Activated naive CD4-positive, alpha-beta T cell treated with anti-CD3 and anti-CD28 coated beads, Interleukin-2, amount 10 ng/mL, durations not matched to agents 7 days and 5 days (primary cell): ENCODE results near the gene C2.
"Not testable (repeated sequence)": the region's sequence is repeated elsewhere in the genome, so short reads cannot be mapped to it uniquely, and the experiment has no call there.

Source experiments
- CTCF ChIA-PET: fragments of 350-600 bp; sonication (Branson Sonifier 250); formaldehyde crosslinking; loops from one replicate; lab custom pipeline; 2021; ENCODE audit warnings: antibody characterized with exemption; lab: Charles Lee
- DNase-seq: peaks from one replicate; pipeline ENCODE4 v3.0.0-alpha.2; 2020
- H3K27ac Mint-ChIP-seq: one replicate; pipeline ENCODE4 v1.8.0; 2021; ENCODE audit warnings: mild to moderate bottlenecking, moderate library complexity, mixed read lengths
- H3K27me3 Mint-ChIP-seq: one replicate; pipeline ENCODE4 v1.8.0; 2021; ENCODE audit warnings: mild to moderate bottlenecking, mixed read lengths
- H3K36me3 Mint-ChIP-seq: one replicate; pipeline ENCODE4 v1.8.0; 2021; ENCODE audit warnings: mixed read lengths
- H3K4me1 Mint-ChIP-seq: one replicate; pipeline ENCODE4 v1.8.0; 2021; ENCODE audit warnings: mixed read lengths
- H3K4me3 Mint-ChIP-seq: one replicate; pipeline ENCODE4 v1.8.0; 2021; ENCODE audit warnings: mild to moderate bottlenecking, moderate library complexity, mixed read lengths
- H3K9me3 Mint-ChIP-seq: one replicate; pipeline ENCODE4 v1.8.0; 2021; ENCODE audit warnings: mixed read lengths

Gene C2

GRCh38 chr6:31927863-31928671, 550 bp downstream of the C2 start:
- no peaks in the 10 kb centered on the region for H3K4me1 Mint-ChIP-seq
- H3K9me3 Mint-ChIP-seq, result no peaks in the 10 kb centered on the region
- H3K4me3 Mint-ChIP-seq, result no peak overlapping the region
- peaks cover 12% of the 10 kb centered on the region for H3K27me3 Mint-ChIP-seq
- DNase-seq, result no peak
- no peak overlapping the region for H3K27ac Mint-ChIP-seq
- CTCF ChIA-PET, result no interaction called here
- H3K36me3 Mint-ChIP-seq, result no peaks in the 10 kb centered on the region

DNA sequence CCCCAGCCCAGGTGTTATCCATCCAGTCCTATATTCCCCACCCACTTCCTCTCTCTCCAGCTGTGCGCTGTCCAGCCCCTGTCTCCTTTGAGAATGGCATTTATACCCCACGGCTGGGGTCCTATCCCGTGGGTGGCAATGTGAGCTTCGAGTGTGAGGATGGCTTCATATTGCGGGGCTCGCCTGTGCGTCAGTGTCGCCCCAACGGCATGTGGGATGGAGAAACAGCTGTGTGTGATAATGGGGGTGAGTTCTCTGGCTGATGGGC, 1.1 kb downstream of the C2 start:
- peaks cover 17% of the 10 kb centered on the region for H3K27me3 Mint-ChIP-seq
- H3K4me3 Mint-ChIP-seq, result no peak overlapping the region
- no peak overlapping the region for H3K27ac Mint-ChIP-seq
- no peaks in the 10 kb centered on the region for H3K9me3 Mint-ChIP-seq
- CTCF ChIA-PET, result no interaction called here
- no peaks in the 10 kb centered on the region for H3K36me3 Mint-ChIP-seq
- DNase-seq, result no peak
- no peaks in the 10 kb centered on the region for H3K4me1 Mint-ChIP-seq

DNA sequence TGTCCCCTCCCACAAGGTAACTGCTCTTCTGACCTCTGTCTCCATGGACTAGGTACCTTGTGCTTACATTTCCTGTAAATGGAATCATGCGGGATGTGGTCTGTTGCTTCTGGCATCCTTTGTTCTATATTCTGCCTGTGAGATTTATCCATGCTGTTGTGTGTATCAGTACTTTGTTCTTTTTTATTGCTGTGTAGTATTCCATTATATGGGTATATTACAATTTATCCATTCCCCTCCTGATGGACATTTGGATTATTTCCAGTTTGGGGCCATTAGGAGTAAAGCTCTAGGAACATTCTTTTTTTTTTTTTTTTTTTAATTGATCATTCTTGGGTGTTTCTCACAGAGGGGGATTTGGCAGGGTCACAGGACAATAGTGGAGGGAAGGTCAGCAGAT, 3.4 kb downstream of the C2 start:
- Mint-ChIP-seq H3K4me1 (no peaks in the 10 kb centered on the region), H3K36me3 (no peaks in the 10 kb centered on the region), H3K27ac (no peak overlapping the region), H3K27me3 (peaks cover 26% of the 10 kb centered on the region), H3K4me3 (no peak overlapping the region), H3K9me3 (no peaks in the 10 kb centered on the region)
- DNase-seq, result no peak
- CTCF ChIA-PET, result no interaction called here

- H3K4me1 Mint-ChIP-seq, H3K9me3 Mint-ChIP-seq, DNase-seq, H3K36me3 Mint-ChIP-seq, H3K27ac Mint-ChIP-seq, H3K4me3 Mint-ChIP-seq, CTCF ChIA-PET: not testable (repeated sequence)
- H3K27me3 Mint-ChIP-seq, result peaks cover 29% of the 10 kb centered on the region
Observed at GRCh38 chr6:31932137-31932536, 4.6 kb downstream of the C2 start.

DNA sequence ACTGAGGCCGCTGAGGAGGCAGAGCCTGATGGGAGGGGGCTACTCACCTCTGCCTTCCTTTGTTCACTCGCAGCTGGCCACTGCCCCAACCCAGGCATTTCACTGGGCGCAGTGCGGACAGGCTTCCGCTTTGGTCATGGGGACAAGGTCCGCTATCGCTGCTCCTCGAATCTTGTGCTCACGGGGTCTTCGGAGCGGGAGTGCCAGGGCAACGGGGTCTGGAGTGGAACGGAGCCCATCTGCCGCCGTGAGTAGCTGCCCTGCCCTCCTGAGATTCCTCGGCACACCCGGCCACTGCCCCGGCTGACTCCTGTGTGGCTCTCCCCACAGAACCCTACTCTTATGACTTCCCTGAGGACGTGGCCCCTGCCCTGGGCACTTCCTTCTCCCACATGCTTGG, 6.0 kb downstream of the C2 start:
- H3K36me3 Mint-ChIP-seq, result no peaks in the 10 kb centered on the region
- CTCF ChIA-PET, result no interaction called here
- H3K27me3 Mint-ChIP-seq, result peaks cover 21% of the 10 kb centered on the region
- no peaks in the 10 kb centered on the region for H3K4me1 Mint-ChIP-seq
- no peaks in the 10 kb centered on the region for H3K9me3 Mint-ChIP-seq
- no peak overlapping the region for H3K4me3 Mint-ChIP-seq
- no peak overlapping the region for H3K27ac Mint-ChIP-seq
- DNase-seq, result no peak

- Mint-ChIP-seq H3K27ac (no peak overlapping the region), H3K36me3 (no peaks in the 10 kb centered on the region), H3K4me1 (no peaks in the 10 kb centered on the region), H3K9me3 (no peaks in the 10 kb centered on the region), H3K27me3 (peaks cover 25% of the 10 kb centered on the region), H3K4me3 (no peak overlapping the region)
- CTCF ChIA-PET, result no interaction called here
- DNase-seq, result no peak
Observed at GRCh38 chr6:31935021-31935420, 7.5 kb downstream of the C2 start.

DNA sequence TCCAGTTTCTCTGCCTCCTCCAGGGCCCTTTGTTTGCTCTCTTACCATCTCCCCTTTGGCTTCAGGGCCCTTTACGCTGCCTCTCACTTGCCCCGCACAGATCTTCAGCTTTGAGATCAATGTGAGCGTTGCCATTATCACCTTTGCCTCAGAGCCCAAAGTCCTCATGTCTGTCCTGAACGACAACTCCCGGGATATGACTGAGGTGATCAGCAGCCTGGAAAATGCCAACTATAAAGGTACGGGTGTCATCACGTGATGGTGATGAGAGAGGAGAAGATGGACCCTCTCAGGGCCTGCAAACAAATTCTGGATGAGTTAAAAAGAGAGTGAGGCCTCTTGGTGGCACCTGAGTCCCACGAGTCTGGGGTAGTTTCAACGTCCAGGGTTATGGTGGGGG, 8.3 kb downstream of the C2 start:
- DNase-seq, result no peak
- Mint-ChIP-seq H3K9me3 (no peaks in the 10 kb centered on the region), H3K4me3 (no peak overlapping the region), H3K36me3 (no peaks in the 10 kb centered on the region), H3K27ac (no peak overlapping the region), H3K4me1 (no peaks in the 10 kb centered on the region), H3K27me3 (peaks cover 33% of the 10 kb centered on the region)
- CTCF ChIA-PET, result no interaction called here

GRCh38 chr6:31940256-31940664, 12.7 kb downstream of the C2 start:
- Mint-ChIP-seq H3K36me3 (no peaks in the 10 kb centered on the region), H3K4me3 (no peak overlapping the region), H3K27ac (no peak overlapping the region), H3K27me3 (peaks cover 60% of the 10 kb centered on the region), H3K4me1 (peaks cover under 1% of the 10 kb centered on the region), H3K9me3 (no peaks in the 10 kb centered on the region)
- DNase-seq, result no peak
- CTCF ChIA-PET, result interaction anchor here (4.0 kb wide), 1 partner anchor 12 kb away, joined by 18 read pairs; no protein-coding TSS in a partner anchor

DNA sequence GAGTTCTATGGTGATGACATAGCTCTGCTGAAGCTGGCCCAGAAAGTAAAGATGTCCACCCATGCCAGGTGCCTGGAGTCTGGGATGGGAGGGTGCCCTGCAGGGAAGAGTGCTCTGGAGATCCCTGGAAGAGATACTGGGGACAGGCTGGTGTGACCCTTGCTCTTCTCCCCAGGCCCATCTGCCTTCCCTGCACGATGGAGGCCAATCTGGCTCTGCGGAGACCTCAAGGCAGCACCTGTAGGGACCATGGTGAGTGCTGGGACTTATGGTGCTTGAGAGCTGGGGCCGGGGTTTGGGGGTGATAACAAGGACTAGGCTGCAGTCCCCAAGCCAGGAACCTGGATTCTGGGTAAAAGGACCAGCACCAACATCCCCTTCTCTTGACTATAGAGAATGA, 16.2 kb downstream of the C2 start:
- no peaks in the 10 kb centered on the region for H3K36me3 Mint-ChIP-seq
- no peak for DNase-seq
- peaks cover 6% of the 10 kb centered on the region for H3K4me1 Mint-ChIP-seq
- H3K27ac Mint-ChIP-seq, result no peak overlapping the region
- peaks cover 69% of the 10 kb centered on the region for H3K27me3 Mint-ChIP-seq
- H3K9me3 Mint-ChIP-seq, result no peaks in the 10 kb centered on the region
- CTCF ChIA-PET, result interaction anchor here (0.8 kb wide), 1 partner anchor 26 kb away, joined by 3 read pairs; no protein-coding TSS in a partner anchor
- no peak overlapping the region for H3K4me3 Mint-ChIP-seq

DNA sequence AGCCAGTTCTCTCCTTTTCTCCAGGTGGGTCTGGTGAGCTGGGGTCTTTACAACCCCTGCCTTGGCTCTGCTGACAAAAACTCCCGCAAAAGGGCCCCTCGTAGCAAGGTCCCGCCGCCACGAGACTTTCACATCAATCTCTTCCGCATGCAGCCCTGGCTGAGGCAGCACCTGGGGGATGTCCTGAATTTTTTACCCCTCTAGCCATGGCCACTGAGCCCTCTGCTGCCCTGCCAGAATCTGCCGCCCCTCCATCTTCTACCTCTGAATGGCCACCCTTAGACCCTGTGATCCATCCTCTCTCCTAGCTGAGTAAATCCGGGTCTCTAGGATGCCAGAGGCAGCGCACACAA, 17.6 kb downstream of the C2 start:
- Mint-ChIP-seq H3K9me3 (no peaks in the 10 kb centered on the region), H3K27ac (no peak overlapping the region), H3K27me3 (peaks cover 64% of the 10 kb centered on the region), H3K4me3 (no peak overlapping the region), H3K4me1 (peaks cover 6% of the 10 kb centered on the region), H3K36me3 (no peaks in the 10 kb centered on the region)
- DNase-seq, result no peak
- CTCF ChIA-PET, result interaction anchor here (0.6 kb wide), 1 partner anchor 9 kb away, joined by 3 read pairs; no protein-coding TSS in a partner anchor

- Mint-ChIP-seq H3K4me3 (no peak within 1 kb of the TSS), H3K27me3 (peaks cover 58% of the 10 kb centered on the region), H3K27ac (no peak within 1 kb of the TSS), H3K4me1 (peaks cover 6% of the 10 kb centered on the region), H3K9me3 (no peaks in the 10 kb centered on the region), H3K36me3 (peaks cover under 1% of the 10 kb centered on the region)
- CTCF ChIA-PET, result interaction anchor here (0.6 kb wide), 1 partner anchor 9 kb away, joined by 3 read pairs; no protein-coding TSS in a partner anchor
- no peak for DNase-seq
Observed at GRCh38 chr6:31945507-31946369, 18.2 kb downstream of the C2 start, which contains the start of gene CFB. TSS of gene CFB (plus strand) at chr6:31946095. CDS start at chr6:31946222, 127 bp downstream.

GRCh38 chr6:31946370-31946885, 18.9 kb downstream of the C2 start:
- H3K27ac Mint-ChIP-seq, result no peak overlapping the region
- no peak for DNase-seq
- no peak overlapping the region for H3K4me3 Mint-ChIP-seq
- CTCF ChIA-PET, result no interaction called here
- no peaks in the 10 kb centered on the region for H3K9me3 Mint-ChIP-seq
- peaks cover 54% of the 10 kb centered on the region for H3K27me3 Mint-ChIP-seq
- peaks cover 6% of the 10 kb centered on the region for H3K4me1 Mint-ChIP-seq
- peaks cover 4% of the 10 kb centered on the region for H3K36me3 Mint-ChIP-seq

- Mint-ChIP-seq H3K36me3 (peaks cover 4% of the 10 kb centered on the region), H3K27ac (no peak overlapping the region), H3K9me3 (no peaks in the 10 kb centered on the region), H3K27me3 (peaks cover 47% of the 10 kb centered on the region), H3K4me3 (no peak overlapping the region), H3K4me1 (peaks cover 6% of the 10 kb centered on the region)
- CTCF ChIA-PET, result no interaction called here
- DNase-seq, result no peak
Observed at GRCh38 chr6:31947070-31947675, 19.7 kb downstream of the C2 start.

GRCh38 chr6:31947864-31948263, 20.3 kb downstream of the C2 start:
- CTCF ChIA-PET, result interaction anchor here (1.6 kb wide), 1 partner anchor 10 kb away, joined by 6 read pairs; no protein-coding TSS in a partner anchor
- peaks cover 40% of the 10 kb centered on the region for H3K27me3 Mint-ChIP-seq
- H3K4me3 Mint-ChIP-seq, result no peak overlapping the region
- no peaks in the 10 kb centered on the region for H3K9me3 Mint-ChIP-seq
- H3K4me1 Mint-ChIP-seq, result peaks cover 6% of the 10 kb centered on the region
- no peak for DNase-seq
- H3K36me3 Mint-ChIP-seq, result peaks cover 6% of the 10 kb centered on the region
- H3K27ac Mint-ChIP-seq, result no peak overlapping the region
